LNCaP clone FGC (cell line): ENCODE results near the gene ABCC9.

Experiments
- DNase-seq: peaks from one replicate; pipeline ENCODE4 v3.0.0-alpha.2; 2011; ENCODE audit warnings: low read depth
- H3K4me3 ChIP-seq: 2 replicates; pipeline ENCODE4 v1.5.1; 2011; ENCODE audit warnings: mild to moderate bottlenecking, low read depth, low read length, control low read depth
- CTCF ChIP-seq: IDR thresholded peaks from 2 replicates; pipeline ENCODE4 v1.5.1; 2012; ENCODE audit warnings: mild to moderate bottlenecking; ENCODE audit not compliant: control insufficient read depth, insufficient read depth; ENCODE audit errors: extremely low read depth

ABCC9 gene

GRCh38 chr12:21839776-21840175, 101.5 kb downstream of the ABCC9 start:
- TF ChIP-seq CTCF: no peak
- no peak for DNase-seq

DNA sequence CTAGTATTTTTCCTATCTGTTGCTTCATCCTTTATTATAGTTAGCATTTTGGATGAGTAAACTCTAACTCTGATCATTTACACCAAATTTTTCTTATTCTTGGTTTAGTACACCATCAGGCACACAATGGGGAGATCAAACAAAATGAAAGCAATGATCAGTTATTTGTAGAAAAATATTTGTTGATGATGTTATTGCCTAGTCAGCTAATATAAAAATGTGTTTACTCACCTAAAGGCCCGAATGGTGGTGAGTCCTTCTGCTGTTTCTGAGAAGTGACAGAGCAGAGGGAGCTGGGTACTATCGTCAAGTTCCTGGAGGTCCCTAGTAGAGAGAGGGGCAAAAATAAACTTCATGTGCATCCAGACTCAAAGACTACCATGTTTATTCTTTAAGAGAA, 103.4 kb downstream of the ABCC9 start:
- no peak overlapping the region for H3K4me3 ChIP-seq
- DNase-seq: no peak
- no peak for TF ChIP-seq CTCF

More at GRCh38 chr12:21839776-21840175, 101.5 kb downstream of the ABCC9 start:
- no peak overlapping the region for H3K4me3 ChIP-seq

DNA sequence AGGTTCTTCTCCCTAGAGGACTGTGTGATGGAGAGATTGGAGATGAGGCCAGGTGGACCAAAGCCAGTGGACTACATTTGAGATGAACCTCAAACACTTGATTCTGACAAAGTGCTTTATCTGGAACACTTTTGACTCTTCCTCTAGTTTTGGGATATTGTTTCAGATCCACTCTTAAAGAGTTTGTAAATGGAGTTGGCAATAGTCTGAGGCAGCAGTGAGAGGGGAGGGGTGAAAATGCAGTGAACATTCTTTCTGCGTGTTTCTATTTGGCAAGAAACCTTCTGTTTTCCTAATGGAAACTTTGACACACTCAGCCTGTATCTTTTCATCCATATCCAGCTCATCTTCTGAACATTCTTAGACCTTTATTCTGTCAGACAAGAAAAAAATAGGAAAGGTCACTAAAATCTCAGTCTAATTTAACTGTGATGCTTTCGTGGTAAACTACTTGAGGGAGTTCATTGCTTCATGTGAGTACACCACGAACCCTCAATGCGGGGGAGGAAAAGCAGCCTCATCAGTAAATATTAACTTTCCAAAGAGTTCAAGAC, 109.4 kb downstream of the ABCC9 start:
- no peak for DNase-seq
- TF ChIP-seq CTCF: no peak
- no peak overlapping the region for H3K4me3 ChIP-seq

DNA sequence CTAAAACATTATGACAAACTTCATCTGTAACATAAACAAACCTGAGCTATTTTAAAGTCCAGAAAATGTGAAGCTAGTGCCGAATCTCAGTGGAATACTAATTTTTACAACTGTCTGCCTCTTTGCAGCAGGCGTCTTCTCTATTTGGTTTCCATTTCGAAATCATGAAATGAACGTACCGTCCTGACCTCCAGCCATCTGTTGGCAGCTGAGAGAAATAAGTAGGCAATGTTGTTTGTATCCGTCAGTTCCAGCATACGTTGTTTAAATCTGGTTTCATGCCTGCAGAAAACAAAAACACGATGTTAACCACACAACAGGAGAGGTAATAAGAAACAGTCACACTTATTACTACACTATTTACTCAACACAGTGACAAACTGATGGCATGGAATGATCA, 112.4 kb downstream of the ABCC9 start:
- H3K4me3 ChIP-seq: no peak overlapping the region
- no peak for DNase-seq
- TF ChIP-seq CTCF: no peak

GRCh38 chr12:21828136-21828775, 113.0 kb downstream of the ABCC9 start:
- H3K4me3 ChIP-seq: no peak overlapping the region
- no peak for TF ChIP-seq CTCF
- DNase-seq: no peak

DNA sequence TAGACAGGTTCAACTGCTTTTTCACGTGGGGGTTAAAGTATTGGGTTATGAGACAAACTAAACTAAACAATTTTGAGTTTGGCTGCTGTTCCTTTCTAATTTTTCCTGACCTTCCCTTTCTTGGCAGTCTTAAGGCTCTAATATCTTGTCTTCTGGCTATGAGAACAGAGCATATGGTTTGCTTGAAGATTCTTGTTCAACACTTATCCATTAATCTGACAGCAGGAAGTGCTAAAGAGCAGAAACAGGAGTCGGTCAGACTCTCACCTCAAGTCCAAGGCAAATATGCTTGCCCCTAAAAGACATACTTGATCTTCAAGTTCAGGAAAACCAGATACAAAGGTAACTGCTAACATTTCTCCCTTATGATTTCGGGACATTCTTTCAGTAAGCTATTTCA, 114.1 kb downstream of the ABCC9 start:
- DNase-seq: no peak
- TF ChIP-seq CTCF: no peak
- H3K4me3 ChIP-seq: no peak overlapping the region

- no peak overlapping the region for H3K4me3 ChIP-seq
- no peak for DNase-seq
- TF ChIP-seq CTCF: no peak
These were observed 114.7 kb downstream of the ABCC9 start for GRCh38 chr12:21826618-21826910.
